SU-DHL-6 (cell line): ENCODE data around the gene ABCC8.

ENCODE experiments used
- H2AFZ ChIP-seq: fragments of 200-600 bp; sonication (generic); 2 replicates; pipeline ENCODE4 v1.6.1; 2014; ENCODE audit warnings: low read depth, mild to moderate bottlenecking, moderate library complexity, mixed read lengths, antibody characterized with exemption, low read length; ENCODE audit not compliant: severe bottlenecking
- H3F3A ChIP-seq: fragments of 200-600 bp; shearing (Covaris generic); 2 replicates; pipeline ENCODE4 v1.6.0; 2016; ENCODE audit warnings: antibody characterized with exemption, mild to moderate bottlenecking; ENCODE audit not compliant: insufficient read depth
- H3K27ac ChIP-seq: fragments of 200-600 bp; sonication (generic); 2 replicates; pipeline ENCODE4 v1.5.1; 2016; ENCODE audit warnings: low read depth, mild to moderate bottlenecking, low read length, moderate library complexity, mixed read lengths
- H3K27me3 ChIP-seq: fragments of 200-600 bp; sonication (generic), shearing (Covaris generic); 2 replicates; pipeline ENCODE4 v1.6.0; 2014; ENCODE audit warnings: mild to moderate bottlenecking, low read length
- H3K36me3 ChIP-seq: fragments of 200-600 bp; sonication (generic); 2 replicates; pipeline ENCODE4 v1.6.1; 2014; ENCODE audit warnings: mild to moderate bottlenecking, low read length, mixed read lengths
- H3K4me2 ChIP-seq: fragments of 300-600, 200-600 bp; shearing (Covaris generic), sonication (generic); 2 replicates; pipeline ENCODE4 v1.6.0; 2014; ENCODE audit warnings: low read length, low read depth, mild to moderate bottlenecking; ENCODE audit not compliant: poor library complexity, severe bottlenecking
- H3K4me3 ChIP-seq: fragments of 200-600 bp; sonication (generic); 2 replicates; pipeline ENCODE4 v1.5.1; 2014; ENCODE audit warnings: antibody characterized with exemption, low read length, mild to moderate bottlenecking, mixed read lengths; ENCODE audit not compliant: insufficient read depth, poor library complexity, severe bottlenecking
- H3K79me2 ChIP-seq: fragments of 200-600 bp; sonication (generic); 2 replicates; pipeline ENCODE4 v1.6.1; 2014; ENCODE audit warnings: mild to moderate bottlenecking, low read length, moderate library complexity; ENCODE audit not compliant: insufficient read depth
- H3K9ac ChIP-seq: fragments of 200-600 bp; sonication (generic); 2 replicates; pipeline ENCODE4 v1.7.0; 2014; ENCODE audit warnings: mild to moderate bottlenecking, low read length
- H3K9me2 ChIP-seq: fragments of 200-600 bp; sonication (generic); replicated peaks from 2 replicates; pipeline ENCODE4 v1.6.1; 2014; ENCODE audit warnings: low read length; ENCODE audit not compliant: insufficient read depth
- H3K9me3 ChIP-seq: fragments of 200-600 bp; sonication (generic); 2 replicates; pipeline ENCODE4 v1.6.1; 2014; ENCODE audit warnings: low read length, mixed read lengths; ENCODE audit not compliant: insufficient read depth
- H4K20me1 ChIP-seq: fragments of 200-600 bp; sonication (generic); 2 replicates; pipeline ENCODE4 v1.6.1; 2014; ENCODE audit warnings: low read depth, mild to moderate bottlenecking, antibody characterized with exemption, low read length, moderate library complexity, mixed read lengths
- EZH2phosphoT487 ChIP-seq: fragments of 200-600 bp; sonication (generic), shearing (Covaris generic); conservative IDR thresholded peaks from 2 replicates; pipeline ENCODE4 v1.6.1; 2018; ENCODE audit warnings: mild to moderate bottlenecking, antibody characterized with exemption, low read length, moderate library complexity, mixed read lengths
- TF ChIP-seq, protein P1 (sequence below): fragments of 200-600 bp; sonication (generic); IDR thresholded peaks from one replicate; pipeline ENCODE4 v1.5.1; 2017; ENCODE audit warnings: antibody characterized with exemption, mild to moderate bottlenecking, low read length, moderate library complexity; ENCODE audit not compliant: insufficient read depth, poor library complexity, severe bottlenecking

Gene ABCC8

DNA sequence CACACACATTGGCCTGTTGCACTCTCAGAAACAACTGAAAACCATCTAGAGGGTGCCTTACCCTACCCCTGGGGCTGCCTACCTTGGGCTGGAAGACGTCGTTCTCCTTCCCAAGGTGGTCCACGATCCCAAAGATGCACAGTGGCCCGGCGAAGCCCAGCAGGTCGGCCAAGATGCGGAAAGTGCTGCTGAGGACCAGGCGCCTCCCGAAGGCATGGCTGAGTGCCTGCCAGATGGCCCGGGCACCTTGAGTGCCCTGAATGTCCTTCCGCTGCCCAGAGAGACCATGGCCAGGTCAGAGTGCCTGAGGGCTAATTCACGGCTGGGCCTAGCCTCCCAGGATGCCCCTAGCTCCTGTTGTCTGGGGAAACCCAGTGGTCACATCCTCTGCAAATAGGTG lies 16.2 kb downstream of the ABCC8 start:
- no peak overlapping the region for H3K4me3 ChIP-seq
- no peak overlapping the region for H3K9ac ChIP-seq
- no peaks in the 10 kb centered on the region for H3K9me3 ChIP-seq
- H3K36me3 ChIP-seq = no peaks in the 10 kb centered on the region
- no peak overlapping the region for H3K27ac ChIP-seq
- H3K79me2 ChIP-seq = no peaks in the 10 kb centered on the region
- H4K20me1 ChIP-seq = no peaks in the 10 kb centered on the region
- no peaks in the 10 kb centered on the region for H3K9me2 ChIP-seq
- H3F3A ChIP-seq = no peaks in the 10 kb centered on the region
- no peak overlapping the region for H3K4me2 ChIP-seq
- no peak overlapping the region for H2AFZ ChIP-seq
- no peaks in the 10 kb centered on the region; the same call in 1 of the 2 replicates for H3K27me3 ChIP-seq
- TF ChIP-seq, protein P1, sequence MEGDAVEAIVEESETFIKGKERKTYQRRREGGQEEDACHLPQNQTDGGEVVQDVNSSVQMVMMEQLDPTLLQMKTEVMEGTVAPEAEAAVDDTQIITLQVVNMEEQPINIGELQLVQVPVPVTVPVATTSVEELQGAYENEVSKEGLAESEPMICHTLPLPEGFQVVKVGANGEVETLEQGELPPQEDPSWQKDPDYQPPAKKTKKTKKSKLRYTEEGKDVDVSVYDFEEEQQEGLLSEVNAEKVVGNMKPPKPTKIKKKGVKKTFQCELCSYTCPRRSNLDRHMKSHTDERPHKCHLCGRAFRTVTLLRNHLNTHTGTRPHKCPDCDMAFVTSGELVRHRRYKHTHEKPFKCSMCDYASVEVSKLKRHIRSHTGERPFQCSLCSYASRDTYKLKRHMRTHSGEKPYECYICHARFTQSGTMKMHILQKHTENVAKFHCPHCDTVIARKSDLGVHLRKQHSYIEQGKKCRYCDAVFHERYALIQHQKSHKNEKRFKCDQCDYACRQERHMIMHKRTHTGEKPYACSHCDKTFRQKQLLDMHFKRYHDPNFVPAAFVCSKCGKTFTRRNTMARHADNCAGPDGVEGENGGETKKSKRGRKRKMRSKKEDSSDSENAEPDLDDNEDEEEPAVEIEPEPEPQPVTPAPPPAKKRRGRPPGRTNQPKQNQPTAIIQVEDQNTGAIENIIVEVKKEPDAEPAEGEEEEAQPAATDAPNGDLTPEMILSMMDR = no peak
- TF ChIP-seq EZH2phosphoT487 = no peak

DNA sequence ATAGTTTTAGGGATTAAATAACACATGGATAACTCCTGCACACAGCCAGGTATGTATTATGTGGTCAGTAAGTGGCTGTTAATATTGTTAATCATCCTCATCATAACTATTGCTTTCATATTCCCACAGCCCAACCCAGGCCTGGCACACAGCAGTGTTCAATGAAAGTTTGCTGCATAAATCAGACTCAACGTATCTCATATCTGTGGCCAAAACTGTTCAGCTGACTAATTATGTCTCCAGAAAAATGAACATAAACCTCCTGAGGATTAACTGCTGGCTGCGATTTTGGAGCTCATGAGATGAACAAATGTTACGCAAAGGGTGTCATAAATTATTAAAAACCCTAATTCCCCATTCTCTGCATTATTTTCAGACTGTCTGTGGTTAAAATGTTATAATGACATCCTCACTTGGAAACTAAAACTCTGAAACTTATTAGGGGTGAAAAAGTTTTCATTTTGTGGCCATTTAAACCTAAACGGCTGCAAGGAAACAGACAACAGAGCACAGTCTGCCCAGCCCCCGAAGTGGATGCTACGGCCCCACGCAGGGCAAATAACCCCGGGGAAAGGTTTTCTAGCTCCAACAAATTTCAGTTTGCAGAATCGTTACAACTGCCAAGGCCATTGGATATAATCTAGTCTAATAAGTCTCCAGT lies 17.3 kb downstream of the ABCC8 start:
- H2AFZ ChIP-seq = no peak overlapping the region
- H4K20me1 ChIP-seq = no peaks in the 10 kb centered on the region
- no peak overlapping the region for H3K9ac ChIP-seq
- H3K9me2 ChIP-seq = no peaks in the 10 kb centered on the region
- no peak overlapping the region for H3K4me3 ChIP-seq
- H3K9me3 ChIP-seq = no peaks in the 10 kb centered on the region
- no peaks in the 10 kb centered on the region for H3K36me3 ChIP-seq
- no peak overlapping the region for H3K27ac ChIP-seq
- no peak overlapping the region for H3K4me2 ChIP-seq
- no peak for TF ChIP-seq EZH2phosphoT487
- TF ChIP-seq, protein P1 = no peak
- no peaks in the 10 kb centered on the region; the same call in 1 of the 2 replicates for H3K27me3 ChIP-seq
- no peaks in the 10 kb centered on the region for H3F3A ChIP-seq
- H3K79me2 ChIP-seq = no peaks in the 10 kb centered on the region

DNA sequence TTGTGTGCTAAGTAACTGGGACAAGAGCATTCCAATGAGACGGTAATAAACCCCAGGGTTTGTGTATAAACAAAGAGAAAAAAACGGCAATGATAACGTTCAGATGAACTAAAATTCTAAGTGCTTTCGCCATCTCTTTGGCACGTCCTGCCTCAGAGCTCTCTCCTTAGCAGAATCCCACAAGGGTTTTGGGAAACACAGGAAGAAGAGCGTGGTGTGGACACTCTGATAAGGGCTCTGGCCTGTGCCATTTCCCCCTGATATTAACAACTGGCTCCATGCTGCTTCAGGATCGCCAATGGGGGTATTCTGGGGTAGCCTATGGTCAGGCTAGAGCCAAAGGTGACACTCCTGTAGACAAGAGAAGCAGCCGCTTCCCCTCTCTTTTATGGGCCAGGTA lies 18.4 kb downstream of the ABCC8 start:
- Histone ChIP-seq H3K9me2 (no peaks in the 10 kb centered on the region), H3K9ac (no peak overlapping the region), H3K79me2 (no peaks in the 10 kb centered on the region), H3K27ac (no peak overlapping the region), H3K4me3 (no peak overlapping the region), H4K20me1 (no peaks in the 10 kb centered on the region), H3K27me3 (no peaks in the 10 kb centered on the region; the same call in 1 of the 2 replicates), H3K36me3 (no peaks in the 10 kb centered on the region), H3F3A (no peaks in the 10 kb centered on the region), H3K4me2 (no peak overlapping the region), H3K9me3 (no peaks in the 10 kb centered on the region), H2AFZ (no peak overlapping the region)
- no peak for TF ChIP-seq EZH2phosphoT487
- TF ChIP-seq, protein P1 = no peak
